GM12878 (cell line): ENCODE results near the gene SLC5A1. TPM values are rescaled to one million over a fixed set of nuclear protein-coding genes. Genes with fewer than 3 reads are reported as not detected.

Experiments
- ATAC-seq: fragments of 200-7000 bp; cut with Tn5 transposase; 3 replicates; pipeline ENCODE4 v1.9.1; 2020; ENCODE audit warnings: mild to moderate bottlenecking, moderate library complexity
- BruUV-seq: library from RNA; stranded (reverse); fragments of 400-500 nt; replicated peaks from 2 replicates; lab custom pipeline; 2021; lab: Mats Ljungman, UMichigan
- CTCF ChIA-PET: fragments of 300-600 bp; sonication (Branson Sonifier 250); formaldehyde crosslinking; extraction: SDS; loops from one replicate; lab custom pipeline; 2021; ENCODE audit warnings: inconsistent platforms; lab: Yijun Ruan, JAX
- POLR2A ChIA-PET: fragments of 350-600 bp; formaldehyde crosslinking; extraction: SDS; loops from one replicate; lab custom pipeline; 2021; ENCODE audit warnings: inconsistent platforms; lab: Charles Lee
- RAD21 ChIA-PET: fragments of 300-600 bp; sonication (Branson Sonifier 250); formaldehyde crosslinking; loops from one replicate; lab custom pipeline; 2023; ENCODE audit warnings: antibody characterized with exemption; ENCODE audit not compliant: unreplicated experiment; lab: Charles Lee
- SMC1A ChIA-PET: fragments of 300-600 bp; sonication (Branson Sonifier 250); formaldehyde crosslinking; loops from one replicate; lab custom pipeline; 2023; ENCODE audit not compliant: unreplicated experiment, uncharacterized antibody; lab: Charles Lee
- DNase-seq: peaks from one replicate; pipeline ENCODE4 v3.0.0-alpha.2; 2011; ENCODE audit warnings: low read depth, low spot score
- FAIRE-seq: peaks from 3 replicates; lab custom pipeline; 2011; peaks lifted over from hg19 to GRCh38; lab: Jason Lieb, UNC
- H2AFZ ChIP-seq: 2 replicates; pipeline ENCODE4 v1.6.0; 2011; ENCODE audit warnings: low read depth, low read length, control low read depth; ENCODE audit not compliant: control insufficient read depth
- H3K27ac ChIP-seq: 2 replicates; pipeline ENCODE4 v1.5.1; 2011; ENCODE audit warnings: control low read depth; ENCODE audit not compliant: control insufficient read depth, insufficient read depth
- H3K27me3 ChIP-seq, 2 experiments: replicated peaks in 1 of 2; 2 replicates each; pipeline versions ENCODE4 v1.6.0 to v1.6.1; 2011; ENCODE audit warnings: low read length in 1 of 2; ENCODE audit not compliant: control insufficient read depth in 2 of 2, insufficient read depth in 2 of 2
- H3K36me3 ChIP-seq, 2 experiments: 2 replicates each; pipeline ENCODE4 v1.5.1; 2011; ENCODE audit warnings: low read length in 1 of 2; ENCODE audit not compliant: control insufficient read depth in 2 of 2, insufficient read depth in 2 of 2
- H3K4me1 ChIP-seq: 2 replicates; pipeline ENCODE4 v1.6.1; 2011; ENCODE audit warnings: mild to moderate bottlenecking, low read length, moderate library complexity, mixed read lengths; ENCODE audit not compliant: control insufficient read depth, insufficient read depth
- H3K4me2 ChIP-seq: 2 replicates; pipeline ENCODE4 v1.6.0; 2011; ENCODE audit warnings: control low read depth; ENCODE audit not compliant: control insufficient read depth, insufficient read depth
- H3K4me3 ChIP-seq: fragments of 200-600 bp; sonication (generic); 2 replicates; pipeline ENCODE4 v1.5.1; 2016
- H3K79me2 ChIP-seq: 2 replicates; pipeline ENCODE4 v1.6.0; 2011; ENCODE audit warnings: low read length; ENCODE audit not compliant: control insufficient read depth, insufficient read depth
- H3K9ac ChIP-seq: 2 replicates; pipeline ENCODE4 v1.8.0; 2011; ENCODE audit warnings: low read length, control low read depth, mixed read lengths; ENCODE audit not compliant: control insufficient read depth, insufficient read depth
- H3K9me3 ChIP-seq: replicated peaks from 3 replicates; pipeline ENCODE4 v1.5.1; 2011; ENCODE audit warnings: mild to moderate bottlenecking, low read length; ENCODE audit not compliant: control insufficient read depth, insufficient read depth
- H4K20me1 ChIP-seq: 2 replicates; pipeline ENCODE4 v1.6.0; 2011; ENCODE audit not compliant: control insufficient read depth, insufficient read depth
- DPF2 ChIP-seq: fragments of 450-650 bp; IDR thresholded peaks from 2 replicates; pipeline ENCODE4 v1.6.1; 2017; ENCODE audit warnings: mild to moderate bottlenecking
- EZH2 ChIP-seq: IDR thresholded peaks from 2 replicates; pipeline ENCODE4 v1.6.1; 2012; ENCODE audit warnings: low read depth, mild to moderate bottlenecking, control low read depth, inconsistent platforms, low read length, borderline replicate concordance; ENCODE audit not compliant: control insufficient read depth
- FOXK2 ChIP-seq: fragments of 450-650 bp; IDR thresholded peaks from 2 replicates; pipeline ENCODE4 v1.6.1; 2017; ENCODE audit warnings: mild to moderate bottlenecking, moderate library complexity
- HCFC1 ChIP-seq: fragments of 150-350 bp; IDR thresholded peaks from 2 replicates; pipeline ENCODE4 v1.6.1; 2014; ENCODE audit warnings: low read length
- IKZF2 ChIP-seq, 2 experiments: fragments of 450-650 bp; IDR thresholded peaks; 2 replicates each; pipeline ENCODE4 v1.6.1; 2017; ENCODE audit warnings: mild to moderate bottlenecking in 2 of 2, moderate library complexity in 2 of 2
- IRF4 ChIP-seq: IDR thresholded peaks from 2 replicates; pipeline ENCODE4 v1.6.1; 2011; ENCODE audit warnings: low read depth, low read length
- KLF5 ChIP-seq: fragments of 450-650 bp; IDR thresholded peaks from 2 replicates; pipeline ENCODE4 v1.6.1; 2014; ENCODE audit warnings: mild to moderate bottlenecking; ENCODE audit not compliant: partially characterized antibody
- MYB ChIP-seq: fragments of 150-350 bp; IDR thresholded peaks from 2 replicates; pipeline ENCODE4 v1.6.1; 2014; ENCODE audit warnings: mild to moderate bottlenecking, low read depth, low read length, borderline replicate concordance
- MYC ChIP-seq: IDR thresholded peaks from 2 replicates; pipeline ENCODE4 v1.6.1; 2011; ENCODE audit warnings: mild to moderate bottlenecking, low read length, moderate library complexity, inconsistent platforms; ENCODE audit not compliant: insufficient read depth, insufficient replicate concordance, insufficient read length, severe bottlenecking
- NFXL1 ChIP-seq: fragments of 450-650 bp; IDR thresholded peaks from 2 replicates; pipeline ENCODE4 v1.6.1; 2017; ENCODE audit warnings: antibody characterized with exemption, mild to moderate bottlenecking, borderline replicate concordance
- RAD21 ChIP-seq: IDR thresholded peaks from 2 replicates; pipeline ENCODE4 v1.6.1; 2011; ENCODE audit warnings: mild to moderate bottlenecking, low read depth, low read length, moderate library complexity; ENCODE audit not compliant: insufficient read depth
- RCOR1 ChIP-seq: conservative IDR thresholded peaks from 2 replicates; pipeline ENCODE4 v1.6.1; 2012; ENCODE audit warnings: low read depth, low read length, improper control_type of control experiment
- SMC3 ChIP-seq: IDR thresholded peaks from 2 replicates; pipeline ENCODE4 v1.6.1; 2011; ENCODE audit warnings: low read length, improper control_type of control experiment, borderline replicate concordance
- SPI1 ChIP-seq: IDR thresholded peaks from 2 replicates; pipeline ENCODE4 v1.6.1; 2011; ENCODE audit warnings: low read depth, mild to moderate bottlenecking, low read length, moderate library complexity, borderline replicate concordance; ENCODE audit not compliant: insufficient read depth
- SUZ12 ChIP-seq: fragments of 200-600 bp; sonication (generic); IDR thresholded peaks from one replicate; pipeline ENCODE4 v1.6.1; 2018; ENCODE audit warnings: antibody characterized with exemption, mild to moderate bottlenecking; ENCODE audit not compliant: unreplicated experiment
- TCF3 ChIP-seq: IDR thresholded peaks from 2 replicates; pipeline ENCODE4 v1.6.1; 2012; ENCODE audit warnings: low read depth, mild to moderate bottlenecking, low read length, borderline replicate concordance; ENCODE audit not compliant: insufficient read depth
- YBX1 ChIP-seq: fragments of 450-650 bp; IDR thresholded peaks from 2 replicates; pipeline ENCODE4 v1.6.1; 2016; ENCODE audit warnings: antibody characterized with exemption
- ZNF217 ChIP-seq: fragments of 450-650 bp; IDR thresholded peaks from 2 replicates; pipeline ENCODE4 v1.6.1; 2017; ENCODE audit warnings: antibody characterized with exemption, mild to moderate bottlenecking
- ZNF384 ChIP-seq: IDR thresholded peaks from 2 replicates; pipeline ENCODE4 v1.6.1; 2012; ENCODE audit warnings: low read depth, mild to moderate bottlenecking, low read length, improper control_type of control experiment, borderline replicate concordance
- WGBS: methylation state at CpG from one replicate; pipeline ENCODE4 v1.1.6; 2016; ENCODE audit warnings: low lambda C conversion rate; ENCODE audit not compliant: insufficient replicate concordance, insufficient coverage; ENCODE audit errors: missing lambda C conversion rate; 5-methylcytosine and 5-hydroxymethylcytosine counted together
- in situ Hi-C: fragments of 300-500 bp; cut with MboI; formaldehyde crosslinking; loops from 9 replicates; pipeline ENCODE4 v1.14.3; 2018; ENCODE audit warnings: mixed read lengths
- intact Hi-C: fragments of 100-400 bp; cut with micrococcal nuclease; formaldehyde crosslinking; loops from one replicate; pipeline ENCODE4 v1.14.2; 2022; ENCODE audit not compliant: unreplicated experiment
- polyA plus RNA-seq, 11 experiments: library from polyadenylated mRNA; depleted of rRNA in 4 of 11; unstranded in 6 of 11; stranded (reverse) in 5 of 11; fragments of >200 nt; fragmentation: Nextera tagmentation in 4 of 11; fragmentation: Illumina TruSeq in 1 of 11; extraction: Ambion mirVana in 4 of 11; extraction: Trizol in 1 of 11; gene quantifications; 1 replicate in 1 of 11; 2 replicates in 10 of 11; pipeline versions ENCODE4 v1.2.1 to v1.2.3, GENCODE V29; 2011 to 2016; ENCODE audit warnings: inconsistent platforms in 2 of 11, missing spikeins in 2 of 11, low read depth in 1 of 11
- total RNA-seq, 4 experiments: library from RNA; depleted of rRNA in 3 of 4; stranded (reverse); fragments of >200 nt in 3 of 4; fragmentation: Illumina TruSeq in 1 of 4; extraction: Trizol in 1 of 4; gene quantifications; 2 replicates each; pipeline versions ENCODE4 v1.2.1 to v1.2.3, GENCODE V29; 2013 to 2021
- TF ChIP-seq, protein P1 (sequence below): fragments of 450-650 bp; IDR thresholded peaks from 2 replicates; pipeline ENCODE4 v1.6.1; 2018; ENCODE audit warnings: borderline replicate concordance, mild to moderate bottlenecking; ENCODE audit not compliant: partially characterized antibody

Gene SLC5A1
- total and polyA plus RNA-seq, 10 of the 15 experiments (the other 5 are each of a cell fraction or from before 2014, with no cell fraction given), result 0.01 TPM; not detected in 9

DNA sequence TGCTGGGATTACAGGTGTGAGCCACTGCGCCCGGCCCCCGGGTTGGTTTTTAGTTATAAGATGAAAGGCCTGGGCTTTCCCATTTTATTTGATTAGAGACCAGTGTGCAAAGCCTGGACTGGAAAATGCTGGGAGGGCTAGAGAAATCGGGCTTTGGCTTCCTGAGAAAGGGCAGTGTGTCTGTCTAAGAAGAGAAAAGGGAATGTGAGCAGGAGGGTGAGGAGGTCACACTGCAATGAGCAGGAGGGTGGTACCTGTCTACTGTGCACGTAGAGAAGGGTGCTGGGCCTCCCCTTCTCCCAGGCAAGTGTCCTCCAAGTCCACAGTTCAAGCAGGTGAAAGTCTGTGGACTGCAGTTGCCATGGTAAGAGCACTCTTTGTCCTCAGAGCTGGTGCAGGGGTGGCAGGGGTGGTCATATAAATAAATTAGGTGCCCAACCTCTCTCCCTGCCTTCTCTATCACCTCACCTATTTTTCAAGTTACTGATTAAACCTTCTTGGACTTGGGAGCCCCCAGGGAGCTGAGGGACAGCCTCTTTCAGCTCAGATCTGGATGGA is 30.8 kb downstream of the SLC5A1 start:
- no TSS peak for BruUV-seq
- ChIA-PET SMC1A (no interaction called here), POLR2A (no interaction called here), CTCF (interaction anchor here (12.6 kb wide), 1 partner anchor 99 kb away, joined by 128 read pairs; no protein-coding TSS in a partner anchor), RAD21 (no interaction called here)
- DNase-seq, result no peak
- ATAC-seq, result no peak
- no peak for FAIRE-seq
- Histone ChIP-seq H3K27ac (no peak overlapping the region), H2AFZ (no peak overlapping the region), H3K9me3 (no peaks in the 10 kb centered on the region), H3K79me2 (no peaks in the 10 kb centered on the region), H3K36me3 (no peaks in the 10 kb centered on the region), H3K4me3 (no peak overlapping the region), H3K4me2 (no peak overlapping the region), H3K9ac (no peak overlapping the region), H4K20me1 (no peaks in the 10 kb centered on the region), H3K27me3 (no peaks in the 10 kb centered on the region; a peak in 1 of 4 replicates), H3K4me1 (no peaks in the 10 kb centered on the region)
- TF ChIP-seq MYC (no peak), SPI1 (no peak), MYB (no peak), RCOR1 (no peak), ZNF384 (no peak), SUZ12 (no peak), NFXL1 (no peak), TCF3 (no peak), YBX1 (no peak), IRF4 (no peak), EZH2 (no peak), IKZF2 (IDR thresholded peaks at IDR 0.05) (no peak), RAD21 (no peak), DPF2 (no peak), SMC3 (no peak), HCFC1 (no peak), KLF5 (no peak), FOXK2 (no peak), ZNF217 (no peak)
- TF ChIP-seq, protein P1, sequence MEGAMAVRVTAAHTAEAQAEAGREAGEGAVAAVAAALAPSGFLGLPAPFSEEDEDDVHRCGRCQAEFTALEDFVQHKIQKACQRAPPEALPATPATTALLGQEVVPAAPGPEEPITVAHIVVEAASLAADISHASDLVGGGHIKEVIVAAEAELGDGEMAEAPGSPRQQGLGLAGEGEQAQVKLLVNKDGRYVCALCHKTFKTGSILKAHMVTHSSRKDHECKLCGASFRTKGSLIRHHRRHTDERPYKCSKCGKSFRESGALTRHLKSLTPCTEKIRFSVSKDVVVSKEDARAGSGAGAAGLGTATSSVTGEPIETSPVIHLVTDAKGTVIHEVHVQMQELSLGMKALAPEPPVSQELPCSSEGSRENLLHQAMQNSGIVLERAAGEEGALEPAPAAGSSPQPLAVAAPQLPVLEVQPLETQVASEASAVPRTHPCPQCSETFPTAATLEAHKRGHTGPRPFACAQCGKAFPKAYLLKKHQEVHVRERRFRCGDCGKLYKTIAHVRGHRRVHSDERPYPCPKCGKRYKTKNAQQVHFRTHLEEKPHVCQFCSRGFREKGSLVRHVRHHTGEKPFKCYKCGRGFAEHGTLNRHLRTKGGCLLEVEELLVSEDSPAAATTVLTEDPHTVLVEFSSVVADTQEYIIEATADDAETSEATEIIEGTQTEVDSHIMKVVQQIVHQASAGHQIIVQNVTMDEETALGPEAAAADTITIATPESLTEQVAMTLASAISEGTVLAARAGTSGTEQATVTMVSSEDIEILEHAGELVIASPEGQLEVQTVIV, result no peak
- 0% methylated on average over 5 of the region's 5 CpGs for WGBS
- in situ Hi-C loops, result loop anchor here (10.0 kb wide), 1 partner anchor 409 kb away; the partner anchor contains the start of gene PISD
- intact Hi-C loops, result no loop called here
